Colon (tissue), 2 donors: ENCODE data around the gene MXD3.

Experiments used
- FAIRE-seq: peaks from 2 replicates; lab custom pipeline; 2012; peaks lifted over from hg19 to GRCh38; lab: Jason Lieb, UNC
- donor health status: control.
- donor health status: control.

The MXD3 gene

GRCh38 chr5:177303121-177303924 is 8.4 kb downstream of the MXD3 start, which contains the start of the genes PRELID1 and RAB24:
PRELID1 (plus strand) TSS chr5:177303799; CDS start chr5:177303986, 187 bp downstream.
RAB24 (minus strand) TSS chr5:177303719; CDS start chr5:177303288, 431 bp downstream.
- no peak for FAIRE-seq

GRCh38 chr5:177302354-177303110 is 9.2 kb downstream of the MXD3 start:
- FAIRE-seq = no peak

- no peak for FAIRE-seq
These were observed 10.1 kb downstream of the MXD3 start for GRCh38 chr5:177301503-177302165.

- no peak for FAIRE-seq
These were observed 10.7 kb downstream of the MXD3 start for GRCh38 chr5:177300951-177301350.

GRCh38 chr5:177300236-177300880 is 11.3 kb downstream of the MXD3 start:
- no peak for FAIRE-seq

GRCh38 chr5:177299697-177300096 is 12.0 kb downstream of the MXD3 start:
- FAIRE-seq = no peak

- FAIRE-seq = no peak
These were observed 13.8 kb downstream of the MXD3 start for GRCh38 chr5:177297922-177298321.

GRCh38 chr5:177296581-177296980 is 15.1 kb downstream of the MXD3 start:
- no peak for FAIRE-seq

GRCh38 chr5:177295924-177296323 is 15.8 kb downstream of the MXD3 start:
- FAIRE-seq = no peak

GRCh38 chr5:177294632-177295031 is 17.1 kb downstream of the MXD3 start:
- no peak for FAIRE-seq

- FAIRE-seq = no peak
These were observed 17.7 kb downstream of the MXD3 start for GRCh38 chr5:177293819-177294581.

- FAIRE-seq = no peak
These were observed 20.0 kb downstream of the MXD3 start for GRCh38 chr5:177291735-177292134.

- no peak for FAIRE-seq
These were observed 20.7 kb downstream of the MXD3 start for GRCh38 chr5:177290816-177291596.

- no peak for FAIRE-seq
These were observed 23.5 kb downstream of the MXD3 start for GRCh38 chr5:177288191-177288590.

- no peak for FAIRE-seq
These were observed 34.8 kb downstream of the MXD3 start for GRCh38 chr5:177276886-177277285.

GRCh38 chr5:177275883-177276282 is 35.8 kb downstream of the MXD3 start:
- FAIRE-seq = no peak

GRCh38 chr5:177271113-177271512 is 40.6 kb downstream of the MXD3 start:
- no peak for FAIRE-seq

- FAIRE-seq = no peak
These were observed 41.0 kb downstream of the MXD3 start for GRCh38 chr5:177270653-177271052.

- FAIRE-seq = no peak
These were observed 41.7 kb downstream of the MXD3 start for GRCh38 chr5:177269976-177270375.

- FAIRE-seq = no peak
These were observed 42.3 kb downstream of the MXD3 start for GRCh38 chr5:177269232-177269895.
